ENCODE results near the gene LGALS13.

LGALS13 gene

GRCh38 chr19:39590265-39590664 is 12.1 kb upstream of the LGALS13 start:
- TF ChIP-seq CTCF (IDR thresholded peaks at IDR 0.05; ENCODE audit: insufficient read depth, low read length, poor library complexity, severe bottlenecking), result no peak
- TF ChIP-seq EZH2phosphoT487 (conservative IDR thresholded peaks at IDR 0.05; ENCODE audit: low read length), result no peak
- no peaks in the 10 kb centered on the region for H3K79me2 ChIP-seq (ENCODE audit: insufficient read depth, low read length)
- no peak overlapping the region for H3K4me2 ChIP-seq (ENCODE audit: low read depth, low read length, poor library complexity, severe bottlenecking)
- H3K4me3 ChIP-seq (ENCODE audit: insufficient read depth, low read length, poor library complexity, severe bottlenecking), result no peak overlapping the region
- no peak overlapping the region for H2AFZ ChIP-seq (ENCODE audit: low read depth, low read length, severe bottlenecking)
- H3K9me2 ChIP-seq (replicated peaks; ENCODE audit: insufficient read depth, low read length), result no peaks in the 10 kb centered on the region
- no peaks in the 10 kb centered on the region for H3K27me3 ChIP-seq (ENCODE audit: low read length)
- no peaks in the 10 kb centered on the region for H3K36me3 ChIP-seq (ENCODE audit: low read length)
- H3K9me3 ChIP-seq (ENCODE audit: insufficient read depth, low read length), result no peaks in the 10 kb centered on the region
- H3K9ac ChIP-seq (ENCODE audit: low read length), result no peak overlapping the region
- no peaks in the 10 kb centered on the region for H4K20me1 ChIP-seq (ENCODE audit: low read depth, low read length)
- H3F3A ChIP-seq (ENCODE audit: insufficient read depth), result no peaks in the 10 kb centered on the region
- H3K27ac ChIP-seq (ENCODE audit: low read depth, low read length), result no peak overlapping the region

- Histone ChIP-seq H4K20me1 (ENCODE audit: low read depth, low read length) (no peaks in the 10 kb centered on the region), H3K36me3 (ENCODE audit: low read length) (no peaks in the 10 kb centered on the region), H3K4me3 (ENCODE audit: insufficient read depth, low read length, poor library complexity, severe bottlenecking) (no peak overlapping the region), H3K9me2 (replicated peaks; ENCODE audit: insufficient read depth, low read length) (no peaks in the 10 kb centered on the region), H3K79me2 (ENCODE audit: insufficient read depth, low read length) (no peaks in the 10 kb centered on the region), H3K27ac (ENCODE audit: low read depth, low read length) (no peak overlapping the region), H2AFZ (ENCODE audit: low read depth, low read length, severe bottlenecking) (no peak overlapping the region), H3K4me2 (ENCODE audit: low read depth, low read length, poor library complexity, severe bottlenecking) (no peak overlapping the region), H3K9ac (ENCODE audit: low read length) (no peak overlapping the region), H3F3A (ENCODE audit: insufficient read depth) (no peaks in the 10 kb centered on the region), H3K27me3 (ENCODE audit: low read length) (no peaks in the 10 kb centered on the region), H3K9me3 (ENCODE audit: insufficient read depth, low read length) (no peaks in the 10 kb centered on the region)
- TF ChIP-seq CTCF (IDR thresholded peaks at IDR 0.05; ENCODE audit: insufficient read depth, low read length, poor library complexity, severe bottlenecking) (no peak), EZH2phosphoT487 (conservative IDR thresholded peaks at IDR 0.05; ENCODE audit: low read length) (no peak)
These were observed 9.9 kb upstream of the LGALS13 start for GRCh38 chr19:39592381-39592780.

- Histone ChIP-seq H3K36me3 (ENCODE audit: low read length) (no peaks in the 10 kb centered on the region), H3F3A (ENCODE audit: insufficient read depth) (no peaks in the 10 kb centered on the region), H4K20me1 (ENCODE audit: low read depth, low read length) (no peaks in the 10 kb centered on the region), H3K27ac (ENCODE audit: low read depth, low read length) (no peak overlapping the region), H3K9ac (ENCODE audit: low read length) (no peak overlapping the region), H3K27me3 (ENCODE audit: low read length) (no peaks in the 10 kb centered on the region), H3K79me2 (ENCODE audit: insufficient read depth, low read length) (no peaks in the 10 kb centered on the region), H3K9me2 (replicated peaks; ENCODE audit: insufficient read depth, low read length) (no peaks in the 10 kb centered on the region), H3K4me2 (ENCODE audit: low read depth, low read length, poor library complexity, severe bottlenecking) (no peak overlapping the region), H2AFZ (ENCODE audit: low read depth, low read length, severe bottlenecking) (no peak overlapping the region), H3K9me3 (ENCODE audit: insufficient read depth, low read length) (peaks cover 3% of the 10 kb centered on the region; the same call in 1 of the 2 replicates), H3K4me3 (ENCODE audit: insufficient read depth, low read length, poor library complexity, severe bottlenecking) (no peak overlapping the region)
- no peak for TF ChIP-seq EZH2phosphoT487 (conservative IDR thresholded peaks at IDR 0.05; ENCODE audit: low read length)
- TF ChIP-seq CTCF (IDR thresholded peaks at IDR 0.05; ENCODE audit: insufficient read depth, low read length, poor library complexity, severe bottlenecking), result no peak
These were observed 6.4 kb upstream of the LGALS13 start for GRCh38 chr19:39595950-39596349.

Measured in SU-DHL-6 (cell line).